Measurements from ENCODE around the gene SNX10. TPM values are rescaled to one million over a fixed set of nuclear protein-coding genes. Genes with fewer than 3 reads are reported as not detected.

The SNX10 gene
- total and polyA plus RNA-seq, 2 of the 8 experiments (the other 6 are each of a cell fraction or from before 2014, with no cell fraction given), result 4.4 to 9.6 TPM

GRCh38 chr7:26292768-26293560 lies 1.3 kb downstream of the SNX10 start:
- Histone ChIP-seq H2BK12ac (ENCODE audit: low read depth, low read length) (no peak overlapping the region), H3K4me3 (ENCODE audit: extremely low read depth in 1 of 4, insufficient read depth in 2 of 4, low read depth in 3 of 4, low read length in 4 of 4) (peak overlapping the region in 1 of 4 experiments; percentile 82; a peak in 2 of 8 replicates), H4K8ac (ENCODE audit: extremely low read depth, insufficient read depth, low read length) (no peak overlapping the region), H2AFZ (ENCODE audit: low read length) (no peak overlapping the region), H3K9me3 (ENCODE audit: insufficient read depth in 2 of 2, low read depth in 1 of 2, low read length in 1 of 2) (no peaks in the 10 kb centered on the region), H4K5ac (ENCODE audit: insufficient read length, low read depth, low read length) (no peak overlapping the region), H2BK120ac (replicated peaks; ENCODE audit: low read depth, low read length) (no peak overlapping the region), H4K20me1 (replicated peaks in 1 of 2; ENCODE audit: control insufficient read depth in 1 of 2, insufficient read depth in 2 of 2, low read length in 2 of 2) (no peaks in the 10 kb centered on the region), H3K9ac (replicated peaks in 1 of 4; ENCODE audit: extremely low read depth in 1 of 4, low read depth in 3 of 4, low read length in 3 of 4) (no peak overlapping the region), H3K4ac (replicated peaks; ENCODE audit: insufficient read length, low read depth, low read length) (peak overlapping the region; percentile 44), H3K23me2 (ENCODE audit: low read depth, low read length) (peaks cover 2% of the 10 kb centered on the region; the same call in 1 of the 2 replicates), H2BK20ac (ENCODE audit: low read length) (no peak overlapping the region), H3K14ac (ENCODE audit: insufficient read length) (no peak overlapping the region), H3K4me2 (ENCODE audit: insufficient read depth in 1 of 2, low read depth in 2 of 2, low read length in 2 of 2) (peak overlapping the region; percentile 47 to 67), H3K27me3 (replicated peaks in 1 of 4; ENCODE audit: control insufficient read depth in 3 of 4, extremely low read depth in 1 of 4, insufficient read depth in 3 of 4, low read length in 3 of 4) (0 out of 7 replicates have a peak, but pooled peaks cover 0 to 3% (median 0%) of the 10 kb centered on the region in 4 experiments), H3K79me2 (ENCODE audit: control insufficient read depth in 1 of 2, insufficient read depth in 2 of 2, low read length in 2 of 2) (no peaks in the 10 kb centered on the region), H3K27ac (ENCODE audit: low read depth, low read length) (no peak overlapping the region), H3K56ac (replicated peaks; ENCODE audit: insufficient read length, low read depth, low read length) (no peak overlapping the region), H2AK5ac (ENCODE audit: low read depth, low read length) (no peak overlapping the region), H3K36me3 (ENCODE audit: control insufficient read depth in 2 of 4, insufficient read depth in 4 of 4, low read length in 3 of 4) (no peaks in the 10 kb centered on the region), H3K4me1 (replicated peaks in 1 of 4; ENCODE audit: control insufficient read depth in 3 of 4, insufficient read depth in 4 of 4, low read length in 3 of 4) (peaks cover 0 to 5% (median 2%) of the 10 kb centered on the region in 4 experiments; a peak in 5 of 7 replicates), H2BK5ac (ENCODE audit: low read depth, low read length) (no peak overlapping the region), H4K91ac (replicated peaks; ENCODE audit: insufficient read length, low read length) (no peak overlapping the region), H3K79me1 (ENCODE audit: low read depth, low read length) (no peaks in the 10 kb centered on the region), H3K18ac (ENCODE audit: extremely low read depth, low read length) (no peak overlapping the region), H3K23ac (ENCODE audit: insufficient read length) (no peak overlapping the region), H2BK15ac (ENCODE audit: low read length) (no peak overlapping the region)
- 86% methylated on average over 11 of the region's 11 CpGs; no CpG with 5 or more reads in 1 of the 2 experiments for WGBS, 2 experiments (ENCODE audit: extremely low coverage in 1 of 2, insufficient coverage in 1 of 2, insufficient read length in 1 of 2, insufficient replicate concordance in 2 of 2, low coverage in 1 of 2, low lambda C conversion rate in 2 of 2, missing lambda C conversion rate in 1 of 2)
- CTCF ChIA-PET (ENCODE audit: partially characterized antibody), result interaction anchor here (0.7 to 1.5 kb wide), 4 partner anchors 18 to 373 kb away, joined by 3 to 4 read pairs (median 4); no protein-coding TSS in a partner anchor
- FAIRE-seq, result no peak
- POLR2A ChIA-PET (ENCODE audit: partially characterized antibody), result interaction anchor here (1.2 to 2.7 kb wide), 3 partner anchors 90 to 105 kb away, joined by 3 to 10 read pairs (median 6); partner anchors contain the start of gene HNRNPA2B1
- peak; percentile 58; the same call in 1 of the 2 replicates for TF ChIP-seq CEBPB (IDR thresholded peaks at IDR 0.05; ENCODE audit: low read depth, low read length)
- no peak for TF ChIP-seq JUND (IDR thresholded peaks at IDR 0.05; ENCODE audit: low read length)
- TF ChIP-seq POU5F1 (IDR thresholded peaks at IDR 0.05; ENCODE audit: low read depth, low read length), result no peak
- no peak for TF ChIP-seq PHF8 (conservative IDR thresholded peaks at IDR 0.05; ENCODE audit: low read depth, low read length)
- no peak for TF ChIP-seq TEAD4 (IDR thresholded peaks at IDR 0.05; ENCODE audit: low read depth, low read length)
- TF ChIP-seq EZH2 (IDR thresholded peaks at IDR 0.05; ENCODE audit: low read depth, low read length, severe bottlenecking), result no peak
- no peak for DNase-seq (ENCODE audit: low read depth in 1 of 2, low spot score in 2 of 2)

All from H1 (cell line).